ENCODE measurements around the gene PRAC2. TPM values are rescaled to one million over a fixed set of nuclear protein-coding genes. Genes with fewer than 3 reads are reported as not detected.

PRAC2 gene
- total and polyA plus RNA-seq, 2 of the 13 experiments (the other 11 are each of a cell fraction or from before 2014, with no cell fraction given): not detected

DNA sequence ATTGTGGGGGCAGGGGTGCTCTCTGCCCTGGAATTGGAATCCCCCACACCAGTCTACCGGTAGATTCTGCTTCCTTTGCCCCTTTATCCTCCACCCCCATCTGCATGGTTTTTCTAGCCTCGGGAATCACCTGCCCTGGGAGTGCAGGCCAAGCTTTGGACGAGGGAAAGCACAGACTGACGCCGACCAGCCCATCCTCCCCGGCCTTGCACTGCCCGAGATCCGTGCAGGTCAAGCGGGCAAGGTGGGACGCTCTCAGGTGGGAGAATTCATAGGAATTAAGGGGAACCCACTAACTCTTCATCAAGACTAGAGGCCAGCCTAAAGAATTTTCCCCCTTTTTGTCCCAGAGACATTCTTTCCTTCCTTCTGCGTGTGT, 15.4 kb downstream of the PRAC2 start:
- intact Hi-C loops (cut with micrococcal nuclease; ENCODE audit: unreplicated experiment): no loop called here
- ChIA-PET CTCF (ENCODE audit: low intra/inter-chr PET ratio, low total read pairs) (no interaction called here), POLR2A (no interaction called here)
- Histone ChIP-seq H3K4me3 (replicated peaks in 1 of 3; ENCODE audit: insufficient read depth in 1 of 3, low read depth in 2 of 3, low read length in 3 of 3) (no peak overlapping the region), H3K9me3 (ENCODE audit: low read length) (no peaks in the 10 kb centered on the region), H3K27ac (ENCODE audit: extremely low read length, insufficient read depth, low read length) (no peak overlapping the region), H3K79me2 (ENCODE audit: insufficient read depth, low read length) (no peaks in the 10 kb centered on the region), H4K20me1 (ENCODE audit: insufficient read depth, low read length) (no peaks in the 10 kb centered on the region), H3K9ac (ENCODE audit: insufficient read depth, low read depth, low read length) (no peak overlapping the region), H3K27me3 (ENCODE audit: control insufficient read depth in 1 of 2, insufficient read depth in 2 of 2, low read length in 2 of 2) (peaks cover 9 to 91% of the 10 kb centered on the region in 2 experiments), H3K4me1 (ENCODE audit: insufficient read depth, low read length) (0 out of 2 replicates have a peak, but pooled peaks cover 8% of the 10 kb centered on the region), H2AFZ (ENCODE audit: low read length) (no peak overlapping the region), H3K4me2 (ENCODE audit: low read depth, low read length) (no peak overlapping the region), H3K36me3 (replicated peaks in 1 of 2; ENCODE audit: control insufficient read depth in 1 of 2, insufficient read depth in 2 of 2, low read length in 2 of 2) (no peaks in the 10 kb centered on the region)
- in situ Hi-C loops (cut with HindIII; ENCODE audit: extremely low pct_ligation_motif_present, low pct_unique_long_range_greater_than_20kb): no loop called here
- FAIRE-seq (no peak), ATAC-seq (peak; percentile 57), DNase-seq (ENCODE audit: low spot score) (no peak)
- BruUV-seq (replicated peaks): no TSS peak
- TF ChIP-seq ZNF143 (CRISPR knock-in tag; IDR thresholded peaks at IDR 0.05): no peak
- no peak for TF ChIP-seq NCOA1 (CRISPR knock-in tag; IDR thresholded peaks at IDR 0.05)
- no peak for TF ChIP-seq HCFC1 (IDR thresholded peaks at IDR 0.05; ENCODE audit: low read depth, low read length)
- no peak for TF ChIP-seq ZNF749 (CRISPR knock-in tag; IDR thresholded peaks at IDR 0.05; ENCODE audit: borderline replicate concordance)
- TF ChIP-seq, protein P1, sequence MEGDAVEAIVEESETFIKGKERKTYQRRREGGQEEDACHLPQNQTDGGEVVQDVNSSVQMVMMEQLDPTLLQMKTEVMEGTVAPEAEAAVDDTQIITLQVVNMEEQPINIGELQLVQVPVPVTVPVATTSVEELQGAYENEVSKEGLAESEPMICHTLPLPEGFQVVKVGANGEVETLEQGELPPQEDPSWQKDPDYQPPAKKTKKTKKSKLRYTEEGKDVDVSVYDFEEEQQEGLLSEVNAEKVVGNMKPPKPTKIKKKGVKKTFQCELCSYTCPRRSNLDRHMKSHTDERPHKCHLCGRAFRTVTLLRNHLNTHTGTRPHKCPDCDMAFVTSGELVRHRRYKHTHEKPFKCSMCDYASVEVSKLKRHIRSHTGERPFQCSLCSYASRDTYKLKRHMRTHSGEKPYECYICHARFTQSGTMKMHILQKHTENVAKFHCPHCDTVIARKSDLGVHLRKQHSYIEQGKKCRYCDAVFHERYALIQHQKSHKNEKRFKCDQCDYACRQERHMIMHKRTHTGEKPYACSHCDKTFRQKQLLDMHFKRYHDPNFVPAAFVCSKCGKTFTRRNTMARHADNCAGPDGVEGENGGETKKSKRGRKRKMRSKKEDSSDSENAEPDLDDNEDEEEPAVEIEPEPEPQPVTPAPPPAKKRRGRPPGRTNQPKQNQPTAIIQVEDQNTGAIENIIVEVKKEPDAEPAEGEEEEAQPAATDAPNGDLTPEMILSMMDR (CRISPR knock-in tag; IDR thresholded peaks at IDR 0.05): no peak
- TF ChIP-seq, protein P2, sequence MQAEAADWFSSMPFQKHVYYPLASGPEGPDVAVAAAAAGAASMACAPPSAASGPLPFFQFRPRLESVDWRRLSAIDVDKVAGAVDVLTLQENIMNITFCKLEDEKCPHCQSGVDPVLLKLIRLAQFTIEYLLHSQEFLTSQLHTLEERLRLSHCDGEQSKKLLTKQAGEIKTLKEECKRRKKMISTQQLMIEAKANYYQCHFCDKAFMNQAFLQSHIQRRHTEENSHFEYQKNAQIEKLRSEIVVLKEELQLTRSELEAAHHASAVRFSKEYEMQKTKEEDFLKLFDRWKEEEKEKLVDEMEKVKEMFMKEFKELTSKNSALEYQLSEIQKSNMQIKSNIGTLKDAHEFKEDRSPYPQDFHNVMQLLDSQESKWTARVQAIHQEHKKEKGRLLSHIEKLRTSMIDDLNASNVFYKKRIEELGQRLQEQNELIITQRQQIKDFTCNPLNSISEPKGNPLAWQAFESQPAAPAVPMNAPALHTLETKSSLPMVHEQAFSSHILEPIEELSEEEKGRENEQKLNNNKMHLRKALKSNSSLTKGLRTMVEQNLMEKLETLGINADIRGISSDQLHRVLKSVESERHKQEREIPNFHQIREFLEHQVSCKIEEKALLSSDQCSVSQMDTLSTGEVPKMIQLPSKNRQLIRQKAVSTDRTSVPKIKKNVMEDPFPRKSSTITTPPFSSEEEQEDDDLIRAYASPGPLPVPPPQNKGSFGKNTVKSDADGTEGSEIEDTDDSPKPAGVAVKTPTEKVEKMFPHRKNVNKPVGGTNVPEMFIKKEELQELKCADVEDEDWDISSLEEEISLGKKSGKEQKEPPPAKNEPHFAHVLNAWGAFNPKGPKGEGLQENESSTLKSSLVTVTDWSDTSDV (CRISPR knock-in tag; IDR thresholded peaks at IDR 0.05): no peak
- no peak for TF ChIP-seq KLF9 (CRISPR knock-in tag; IDR thresholded peaks at IDR 0.05; ENCODE audit: low read depth)
- TF ChIP-seq SYNCRIP (IDR thresholded peaks at IDR 0.05; ENCODE audit: insufficient read depth, low read depth, low read length): no peak
- no peak for TF ChIP-seq MAFG (CRISPR knock-in tag; IDR thresholded peaks at IDR 0.05)
- TF ChIP-seq, protein P3, sequence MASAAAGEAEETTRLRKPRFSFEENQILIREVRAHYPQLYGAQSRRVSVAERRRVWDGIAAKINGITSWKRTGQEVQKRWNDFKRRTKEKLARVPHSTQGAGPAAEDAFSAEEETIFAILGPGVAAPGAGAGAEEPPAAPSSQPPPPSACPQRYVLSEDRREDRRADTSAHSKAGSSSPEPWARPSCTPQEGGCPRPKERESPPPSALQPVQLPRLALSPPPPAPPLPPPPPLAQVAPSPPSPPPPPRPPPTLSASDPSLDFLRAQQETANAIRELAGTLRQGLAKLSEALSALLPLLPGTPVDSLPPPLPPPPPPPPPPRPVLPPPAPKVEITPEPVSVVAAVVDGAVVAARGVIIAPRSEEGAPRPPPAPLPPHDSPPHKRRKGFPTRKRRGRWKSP (CRISPR knock-in tag; IDR thresholded peaks at IDR 0.05): no peak
- no peak for TF ChIP-seq ZBTB7B (CRISPR knock-in tag; IDR thresholded peaks at IDR 0.05)
- no peak for TF ChIP-seq NR2C2 (CRISPR knock-in tag; IDR thresholded peaks at IDR 0.05; ENCODE audit: borderline replicate concordance)
- TF ChIP-seq HDAC2 (CRISPR knock-in tag; IDR thresholded peaks at IDR 0.05): no peak
- TF ChIP-seq ELF3 (CRISPR knock-in tag; IDR thresholded peaks at IDR 0.05): no peak
- no peak for TF ChIP-seq ATAD3A (CRISPR knock-in tag; IDR thresholded peaks at IDR 0.05)
- 3% methylated on average over 11 of the region's 11 CpGs for WGBS (ENCODE audit: low lambda C conversion rate)

Measured in HepG2 (cell line).